GM12878 (cell line): Measurements from ENCODE around the gene INPP5D. TPM values are rescaled to one million over a fixed set of nuclear protein-coding genes. Genes with fewer than 3 reads are reported as not detected.

Experiments
- BRCA1 ChIP-seq: IDR thresholded peaks from 2 replicates; pipeline ENCODE4 v1.6.1; 2011; ENCODE audit warnings: low read depth, low read length, improper control_type of control experiment
- CBX3 ChIP-seq: fragments of 200-600 bp; sonication (generic); IDR thresholded peaks from 2 replicates; pipeline ENCODE4 v1.6.1; 2016; ENCODE audit warnings: low read depth, borderline replicate concordance
- CEBPB ChIP-seq, 2 experiments: fragments of 150-350 bp in 1 of 2; IDR thresholded peaks; 2 replicates each; pipeline ENCODE4 v1.6.1; 2012 to 2014; ENCODE audit warnings: low read depth in 2 of 2, low read length in 2 of 2, borderline replicate concordance in 1 of 2, inconsistent platforms in 1 of 2
- HCFC1 ChIP-seq: fragments of 150-350 bp; IDR thresholded peaks from 2 replicates; pipeline ENCODE4 v1.6.1; 2014; ENCODE audit warnings: low read length
- HDGF ChIP-seq: fragments of 450-650 bp; IDR thresholded peaks from 2 replicates; pipeline ENCODE4 v1.6.1; 2016; ENCODE audit warnings: antibody characterized with exemption
- JUNB ChIP-seq: IDR thresholded peaks from 2 replicates; pipeline ENCODE4 v1.6.1; 2016; ENCODE audit warnings: antibody characterized with exemption, mild to moderate bottlenecking
- NFIC ChIP-seq: IDR thresholded peaks from 2 replicates; pipeline ENCODE4 v1.6.1; 2012; ENCODE audit warnings: low read depth, mild to moderate bottlenecking, inconsistent platforms, low read length, moderate library complexity
- NRF1 ChIP-seq: conservative IDR thresholded peaks from 2 replicates; pipeline ENCODE4 v1.6.1; 2011; ENCODE audit warnings: mild to moderate bottlenecking, low read depth, low read length, improper control_type of control experiment
- RAD51 ChIP-seq: fragments of 450-650 bp; IDR thresholded peaks from 2 replicates; pipeline ENCODE4 v1.6.1; 2016; ENCODE audit warnings: moderate library complexity, mild to moderate bottlenecking, inconsistent platforms
- SIX5 ChIP-seq: IDR thresholded peaks from 2 replicates; pipeline ENCODE4 v1.6.1; 2011; ENCODE audit warnings: mild to moderate bottlenecking, low read depth, low read length, moderate library complexity; ENCODE audit not compliant: severe bottlenecking
- SREBF1 ChIP-seq: IDR thresholded peaks from 2 replicates; pipeline ENCODE4 v1.6.1; 2012; ENCODE audit warnings: mild to moderate bottlenecking, low read length
- TCF12 ChIP-seq: IDR thresholded peaks from 2 replicates; pipeline ENCODE4 v1.6.1; 2011; ENCODE audit warnings: low read depth, mild to moderate bottlenecking, low read length
- ZNF622 ChIP-seq: fragments of 450-650 bp; IDR thresholded peaks from 2 replicates; pipeline ENCODE4 v1.6.1; 2017; ENCODE audit warnings: mild to moderate bottlenecking, inconsistent platforms
- polyA plus RNA-seq, 11 experiments: library from polyadenylated mRNA; depleted of rRNA in 4 of 11; unstranded in 6 of 11; stranded (reverse) in 5 of 11; fragments of >200 nt; fragmentation: Nextera tagmentation in 4 of 11; fragmentation: Illumina TruSeq in 1 of 11; extraction: Ambion mirVana in 4 of 11; extraction: Trizol in 1 of 11; gene quantifications; 1 replicate in 1 of 11; 2 replicates in 10 of 11; pipeline versions ENCODE4 v1.2.1 to v1.2.3, GENCODE V29; 2011 to 2016; ENCODE audit warnings: inconsistent platforms in 2 of 11, missing spikeins in 2 of 11, low read depth in 1 of 11
- total RNA-seq, 4 experiments: library from RNA; depleted of rRNA in 3 of 4; stranded (reverse); fragments of >200 nt in 3 of 4; fragmentation: Illumina TruSeq in 1 of 4; extraction: Trizol in 1 of 4; gene quantifications; 2 replicates each; pipeline versions ENCODE4 v1.2.1 to v1.2.3, GENCODE V29; 2013 to 2021
- TF ChIP-seq, protein P1 (sequence below): IDR thresholded peaks from 2 replicates; pipeline ENCODE4 v1.6.1; 2012; ENCODE audit warnings: low read length, inconsistent platforms
- TF ChIP-seq, protein P2 (sequence below): fragments of 450-650 bp; IDR thresholded peaks from 2 replicates; pipeline ENCODE4 v1.6.1; 2018; ENCODE audit warnings: mild to moderate bottlenecking, low read depth, moderate library complexity; ENCODE audit not compliant: partially characterized antibody
- TF ChIP-seq, protein P3 (sequence below): fragments of 450-650 bp; formaldehyde crosslinking; IDR thresholded peaks from 2 replicates; pipeline ENCODE4 v1.5.0; 2022; ENCODE audit warnings: mild to moderate bottlenecking, missing genetic modification characterization
- TF ChIP-seq, protein P4 (sequence below): fragments of 450-650 bp; IDR thresholded peaks from 2 replicates; pipeline ENCODE4 v1.6.1; 2014; ENCODE audit warnings: mild to moderate bottlenecking
- TF ChIP-seq, protein P5 (sequence below): fragments of 150-350 bp; IDR thresholded peaks from 2 replicates; pipeline ENCODE4 v1.6.1; 2016; ENCODE audit warnings: low read depth, low read length

Gene INPP5D
- total and polyA plus RNA-seq, 10 of the 15 experiments (the other 5 are each of a cell fraction or from before 2014, with no cell fraction given), result 11.8 to 139 (median 88.8) TPM

DNA sequence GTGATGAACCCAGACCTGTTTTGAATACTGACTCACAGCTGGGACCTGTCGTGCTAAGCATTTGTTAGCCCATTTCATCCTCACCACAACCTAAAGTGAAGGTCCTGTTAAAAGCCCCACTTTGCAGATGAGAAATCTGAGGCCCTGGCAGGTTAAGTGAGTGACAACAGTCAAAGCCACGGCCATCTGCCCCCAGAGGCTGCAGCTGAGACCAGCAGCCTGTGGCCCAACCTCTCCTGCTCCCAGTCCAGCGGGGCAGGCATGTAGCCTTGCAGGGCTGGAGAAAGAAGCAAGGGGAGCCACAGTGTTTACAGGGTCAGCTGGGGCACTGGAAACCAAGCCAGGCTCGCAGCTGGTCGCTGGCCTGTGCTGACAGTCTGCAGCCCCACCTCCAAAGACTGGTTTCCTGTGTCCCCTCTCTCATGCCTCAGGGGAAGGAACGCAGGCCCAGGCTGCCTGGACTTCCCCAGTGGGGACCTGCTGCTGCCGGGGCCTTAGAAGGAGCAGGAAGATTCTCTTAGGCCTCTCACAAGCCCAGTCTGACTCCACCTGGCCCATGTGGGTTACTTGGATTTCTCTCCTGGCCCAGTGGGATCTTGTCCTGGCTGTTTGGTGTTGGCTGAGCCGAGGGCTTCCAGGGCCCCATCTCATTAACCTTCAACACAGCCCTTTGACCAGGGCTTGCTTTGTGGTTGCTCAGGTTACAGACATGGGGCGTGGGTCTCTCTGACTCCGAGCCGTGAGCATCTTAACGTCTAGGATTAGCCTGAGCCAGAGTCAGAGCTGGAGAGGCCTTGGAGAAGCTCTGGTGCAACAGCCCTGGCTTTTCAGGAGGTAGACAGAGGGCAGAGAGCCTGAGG lies 1.7 kb downstream of the INPP5D start (continued):
- TF ChIP-seq, protein P1, sequence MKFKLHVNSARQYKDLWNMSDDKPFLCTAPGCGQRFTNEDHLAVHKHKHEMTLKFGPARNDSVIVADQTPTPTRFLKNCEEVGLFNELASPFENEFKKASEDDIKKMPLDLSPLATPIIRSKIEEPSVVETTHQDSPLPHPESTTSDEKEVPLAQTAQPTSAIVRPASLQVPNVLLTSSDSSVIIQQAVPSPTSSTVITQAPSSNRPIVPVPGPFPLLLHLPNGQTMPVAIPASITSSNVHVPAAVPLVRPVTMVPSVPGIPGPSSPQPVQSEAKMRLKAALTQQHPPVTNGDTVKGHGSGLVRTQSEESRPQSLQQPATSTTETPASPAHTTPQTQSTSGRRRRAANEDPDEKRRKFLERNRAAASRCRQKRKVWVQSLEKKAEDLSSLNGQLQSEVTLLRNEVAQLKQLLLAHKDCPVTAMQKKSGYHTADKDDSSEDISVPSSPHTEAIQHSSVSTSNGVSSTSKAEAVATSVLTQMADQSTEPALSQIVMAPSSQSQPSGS, result no peak
- TF ChIP-seq, protein P2, sequence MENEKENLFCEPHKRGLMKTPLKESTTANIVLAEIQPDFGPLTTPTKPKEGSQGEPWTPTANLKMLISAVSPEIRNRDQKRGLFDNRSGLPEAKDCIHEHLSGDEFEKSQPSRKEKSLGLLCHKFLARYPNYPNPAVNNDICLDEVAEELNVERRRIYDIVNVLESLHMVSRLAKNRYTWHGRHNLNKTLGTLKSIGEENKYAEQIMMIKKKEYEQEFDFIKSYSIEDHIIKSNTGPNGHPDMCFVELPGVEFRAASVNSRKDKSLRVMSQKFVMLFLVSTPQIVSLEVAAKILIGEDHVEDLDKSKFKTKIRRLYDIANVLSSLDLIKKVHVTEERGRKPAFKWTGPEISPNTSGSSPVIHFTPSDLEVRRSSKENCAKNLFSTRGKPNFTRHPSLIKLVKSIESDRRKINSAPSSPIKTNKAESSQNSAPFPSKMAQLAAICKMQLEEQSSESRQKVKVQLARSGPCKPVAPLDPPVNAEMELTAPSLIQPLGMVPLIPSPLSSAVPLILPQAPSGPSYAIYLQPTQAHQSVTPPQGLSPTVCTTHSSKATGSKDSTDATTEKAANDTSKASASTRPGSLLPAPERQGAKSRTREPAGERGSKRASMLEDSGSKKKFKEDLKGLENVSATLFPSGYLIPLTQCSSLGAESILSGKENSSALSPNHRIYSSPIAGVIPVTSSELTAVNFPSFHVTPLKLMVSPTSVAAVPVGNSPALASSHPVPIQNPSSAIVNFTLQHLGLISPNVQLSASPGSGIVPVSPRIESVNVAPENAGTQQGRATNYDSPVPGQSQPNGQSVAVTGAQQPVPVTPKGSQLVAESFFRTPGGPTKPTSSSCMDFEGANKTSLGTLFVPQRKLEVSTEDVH, result no peak
- TF ChIP-seq, protein P3, sequence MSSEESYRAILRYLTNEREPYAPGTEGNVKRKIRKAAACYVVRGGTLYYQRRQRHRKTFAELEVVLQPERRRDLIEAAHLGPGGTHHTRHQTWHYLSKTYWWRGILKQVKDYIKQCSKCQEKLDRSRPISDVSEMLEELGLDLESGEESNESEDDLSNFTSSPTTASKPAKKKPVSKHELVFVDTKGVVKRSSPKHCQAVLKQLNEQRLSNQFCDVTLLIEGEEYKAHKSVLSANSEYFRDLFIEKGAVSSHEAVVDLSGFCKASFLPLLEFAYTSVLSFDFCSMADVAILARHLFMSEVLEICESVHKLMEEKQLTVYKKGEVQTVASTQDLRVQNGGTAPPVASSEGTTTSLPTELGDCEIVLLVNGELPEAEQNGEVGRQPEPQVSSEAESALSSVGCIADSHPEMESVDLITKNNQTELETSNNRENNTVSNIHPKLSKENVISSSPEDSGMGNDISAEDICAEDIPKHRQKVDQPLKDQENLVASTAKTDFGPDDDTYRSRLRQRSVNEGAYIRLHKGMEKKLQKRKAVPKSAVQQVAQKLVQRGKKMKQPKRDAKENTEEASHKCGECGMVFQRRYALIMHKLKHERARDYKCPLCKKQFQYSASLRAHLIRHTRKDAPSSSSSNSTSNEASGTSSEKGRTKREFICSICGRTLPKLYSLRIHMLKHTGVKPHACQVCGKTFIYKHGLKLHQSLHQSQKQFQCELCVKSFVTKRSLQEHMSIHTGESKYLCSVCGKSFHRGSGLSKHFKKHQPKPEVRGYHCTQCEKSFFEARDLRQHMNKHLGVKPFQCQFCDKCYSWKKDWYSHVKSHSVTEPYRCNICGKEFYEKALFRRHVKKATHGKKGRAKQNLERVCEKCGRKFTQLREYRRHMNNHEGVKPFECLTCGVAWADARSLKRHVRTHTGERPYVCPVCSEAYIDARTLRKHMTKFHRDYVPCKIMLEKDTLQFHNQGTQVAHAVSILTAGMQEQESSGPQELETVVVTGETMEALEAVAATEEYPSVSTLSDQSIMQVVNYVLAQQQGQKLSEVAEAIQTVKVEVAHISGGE, result no peak
- TF ChIP-seq RAD51 (no peak), BRCA1 (no peak), HCFC1 (no peak), JUNB (no peak), NFIC (0 out of 2 replicates have a peak, but pooled peaks have one; percentile 15), CBX3 (no peak), NRF1 (no peak), HDGF (no peak; the same call in 1 of the 2 replicates), CEBPB (IDR thresholded peaks at IDR 0.05; ENCODE audit: borderline replicate concordance in 1 of 2, low read depth in 2 of 2, low read length in 2 of 2) (no peak), ZNF622 (no peak), TCF12 (0 out of 2 replicates have a peak, but pooled peaks have one; percentile 25), SIX5 (no peak), SREBF1 (no peak)
- TF ChIP-seq, protein P4, sequence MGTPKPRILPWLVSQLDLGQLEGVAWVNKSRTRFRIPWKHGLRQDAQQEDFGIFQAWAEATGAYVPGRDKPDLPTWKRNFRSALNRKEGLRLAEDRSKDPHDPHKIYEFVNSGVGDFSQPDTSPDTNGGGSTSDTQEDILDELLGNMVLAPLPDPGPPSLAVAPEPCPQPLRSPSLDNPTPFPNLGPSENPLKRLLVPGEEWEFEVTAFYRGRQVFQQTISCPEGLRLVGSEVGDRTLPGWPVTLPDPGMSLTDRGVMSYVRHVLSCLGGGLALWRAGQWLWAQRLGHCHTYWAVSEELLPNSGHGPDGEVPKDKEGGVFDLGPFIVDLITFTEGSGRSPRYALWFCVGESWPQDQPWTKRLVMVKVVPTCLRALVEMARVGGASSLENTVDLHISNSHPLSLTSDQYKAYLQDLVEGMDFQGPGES, result no peak
- TF ChIP-seq, protein P5, sequence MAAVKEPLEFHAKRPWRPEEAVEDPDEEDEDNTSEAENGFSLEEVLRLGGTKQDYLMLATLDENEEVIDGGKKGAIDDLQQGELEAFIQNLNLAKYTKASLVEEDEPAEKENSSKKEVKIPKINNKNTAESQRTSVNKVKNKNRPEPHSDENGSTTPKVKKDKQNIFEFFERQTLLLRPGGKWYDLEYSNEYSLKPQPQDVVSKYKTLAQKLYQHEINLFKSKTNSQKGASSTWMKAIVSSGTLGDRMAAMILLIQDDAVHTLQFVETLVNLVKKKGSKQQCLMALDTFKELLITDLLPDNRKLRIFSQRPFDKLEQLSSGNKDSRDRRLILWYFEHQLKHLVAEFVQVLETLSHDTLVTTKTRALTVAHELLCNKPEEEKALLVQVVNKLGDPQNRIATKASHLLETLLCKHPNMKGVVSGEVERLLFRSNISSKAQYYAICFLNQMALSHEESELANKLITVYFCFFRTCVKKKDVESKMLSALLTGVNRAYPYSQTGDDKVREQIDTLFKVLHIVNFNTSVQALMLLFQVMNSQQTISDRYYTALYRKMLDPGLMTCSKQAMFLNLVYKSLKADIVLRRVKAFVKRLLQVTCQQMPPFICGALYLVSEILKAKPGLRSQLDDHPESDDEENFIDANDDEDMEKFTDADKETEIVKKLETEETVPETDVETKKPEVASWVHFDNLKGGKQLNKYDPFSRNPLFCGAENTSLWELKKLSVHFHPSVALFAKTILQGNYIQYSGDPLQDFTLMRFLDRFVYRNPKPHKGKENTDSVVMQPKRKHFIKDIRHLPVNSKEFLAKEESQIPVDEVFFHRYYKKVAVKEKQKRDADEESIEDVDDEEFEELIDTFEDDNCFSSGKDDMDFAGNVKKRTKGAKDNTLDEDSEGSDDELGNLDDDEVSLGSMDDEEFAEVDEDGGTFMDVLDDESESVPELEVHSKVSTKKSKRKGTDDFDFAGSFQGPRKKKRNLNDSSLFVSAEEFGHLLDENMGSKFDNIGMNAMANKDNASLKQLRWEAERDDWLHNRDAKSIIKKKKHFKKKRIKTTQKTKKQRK, result no peak
